Testis (tissue), 3 donors: ENCODE measurements around the gene THPO. TPM values are rescaled to one million over a fixed set of nuclear protein-coding genes. Genes with fewer than 3 reads are reported as not detected.
A peak's percentile ranks its signal among the peaks of the same experiment; 100 is the strongest.
"Not testable (repeated sequence)": the region's sequence is repeated elsewhere in the genome, so short reads cannot be mapped to it uniquely, and the experiment has no call there.

Experiments used
- DNase-seq: peaks from one replicate; pipeline ENCODE4 v3.0.0-alpha.2; 2019
- H3K27ac ChIP-seq, 2 donors: fragments of 200-600 bp; sonication (generic); one replicate each; pipeline ENCODE4 v1.5.1; 2019
- H3K27me3 ChIP-seq: fragments of 200-600 bp; sonication (generic); one replicate; pipeline ENCODE4 v1.5.1; 2019
- H3K36me3 ChIP-seq: fragments of 200-600 bp; sonication (generic); one replicate; pipeline ENCODE4 v1.5.1; 2017; ENCODE audit warnings: low read depth; ENCODE audit errors: missing control alignments
- H3K4me1 ChIP-seq: fragments of 200-600 bp; sonication (generic); one replicate; pipeline ENCODE4 v1.5.1; 2019
- H3K4me3 ChIP-seq, 2 donors: fragments of 200-600 bp; sonication (generic); one replicate each; pipeline ENCODE4 v1.5.1; 2017 to 2019
- H3K9me3 ChIP-seq: fragments of 200-600 bp; sonication (generic); one replicate; pipeline ENCODE4 v1.5.1; 2017
- POLR2A ChIP-seq: fragments of 450-650 bp; IDR thresholded peaks from one replicate; pipeline ENCODE4 v1.6.1; 2017; ENCODE audit warnings: antibody characterized with exemption, mild to moderate bottlenecking, moderate library complexity
- WGBS, 2 donors: methylation state at CpG; one replicate each; pipeline ENCODE4 v1.1.5; 2018; 5-methylcytosine and 5-hydroxymethylcytosine counted together
- intact Hi-C: fragments of 100-400 bp; cut with DNase I; formaldehyde crosslinking; loops from one replicate; pipeline ENCODE4 v1.15.1; 2023; ENCODE audit warnings: low total_unique reads
- polyA plus RNA-seq: library from polyadenylated mRNA; stranded (reverse); fragments of 350-450 nt; fragmentation: Illumina TruSeq; extraction: RNeasy Lipid Tissue Mini Kit (QIAGEN cat#74804); gene quantifications from one replicate; pipeline ENCODE4 v1.2.3, GENCODE V29; 2014; ENCODE audit warnings: low read depth, low replicate concordance; ENCODE audit not compliant: insufficient read depth
- total RNA-seq, 2 donors: library from RNA; depleted of rRNA; stranded (reverse); fragments of >200 nt; gene quantifications; one replicate each; pipeline ENCODE4 v1.2.3, GENCODE V29; 2016
- TF ChIP-seq, protein P1 (sequence below), 3 experiments: fragments of 450-650 bp in 2 of 3; fragments of 200-600 bp in 1 of 3; sonication (generic) in 1 of 3; IDR thresholded peaks; one replicate each; pipeline ENCODE4 v1.5.1; 2016 to 2019; ENCODE audit warnings: antibody characterized with exemption in 3 of 3, mild to moderate bottlenecking in 2 of 3, moderate library complexity in 1 of 3

The THPO gene
- total and polyA plus RNA-seq, 3 donors from 2014 or later, result 0.71 to 7.6 (median 0.93) TPM

GRCh38 chr3:184341925-184342324, 36.1 kb downstream of the THPO start:
- no peak for DNase-seq
- Histone ChIP-seq H3K4me3 (no peak overlapping the region), H3K27me3 (no peaks in the 10 kb centered on the region), H3K4me1 (peaks cover 43% of the 10 kb centered on the region), H3K36me3 (no peaks in the 10 kb centered on the region), H3K9me3 (no peaks in the 10 kb centered on the region), H3K27ac (no peak overlapping the region)
- TF ChIP-seq, protein P1, sequence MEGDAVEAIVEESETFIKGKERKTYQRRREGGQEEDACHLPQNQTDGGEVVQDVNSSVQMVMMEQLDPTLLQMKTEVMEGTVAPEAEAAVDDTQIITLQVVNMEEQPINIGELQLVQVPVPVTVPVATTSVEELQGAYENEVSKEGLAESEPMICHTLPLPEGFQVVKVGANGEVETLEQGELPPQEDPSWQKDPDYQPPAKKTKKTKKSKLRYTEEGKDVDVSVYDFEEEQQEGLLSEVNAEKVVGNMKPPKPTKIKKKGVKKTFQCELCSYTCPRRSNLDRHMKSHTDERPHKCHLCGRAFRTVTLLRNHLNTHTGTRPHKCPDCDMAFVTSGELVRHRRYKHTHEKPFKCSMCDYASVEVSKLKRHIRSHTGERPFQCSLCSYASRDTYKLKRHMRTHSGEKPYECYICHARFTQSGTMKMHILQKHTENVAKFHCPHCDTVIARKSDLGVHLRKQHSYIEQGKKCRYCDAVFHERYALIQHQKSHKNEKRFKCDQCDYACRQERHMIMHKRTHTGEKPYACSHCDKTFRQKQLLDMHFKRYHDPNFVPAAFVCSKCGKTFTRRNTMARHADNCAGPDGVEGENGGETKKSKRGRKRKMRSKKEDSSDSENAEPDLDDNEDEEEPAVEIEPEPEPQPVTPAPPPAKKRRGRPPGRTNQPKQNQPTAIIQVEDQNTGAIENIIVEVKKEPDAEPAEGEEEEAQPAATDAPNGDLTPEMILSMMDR (IDR thresholded peaks at IDR 0.05), result no peak
- TF ChIP-seq POLR2A, result no peak
- WGBS, 2 donors, result 92 to 95% methylated on average over 7 of the region's 7 CpGs
- intact Hi-C loops, result no loop called here

- peaks cover 38% of the 10 kb centered on the region for H3K4me1 ChIP-seq
- 88 to 89% methylated on average over 19 of the region's 19 CpGs for WGBS, 2 donors
- intact Hi-C loops, H3K4me3 ChIP-seq, H3K27ac ChIP-seq, H3K36me3 ChIP-seq, H3K27me3 ChIP-seq, DNase-seq, H3K9me3 ChIP-seq: not testable (repeated sequence)
Measured at GRCh38 chr3:184339451-184340135, 38.4 kb downstream of the THPO start.

GRCh38 chr3:184339001-184339400, 39.0 kb downstream of the THPO start:
- Histone ChIP-seq H3K4me3 (peak overlapping the region; percentile 16 to 47), H3K27ac (peak overlapping the region; percentile 96 to 98), H3K4me1 (peaks cover 38% of the 10 kb centered on the region), H3K9me3 (no peaks in the 10 kb centered on the region), H3K36me3 (no peaks in the 10 kb centered on the region), H3K27me3 (no peaks in the 10 kb centered on the region)
- intact Hi-C loops, result no loop called here
- TF ChIP-seq, protein P1 (IDR thresholded peaks at IDR 0.05), result no peak
- no peak for DNase-seq
- WGBS, 2 donors, result 38 to 50% methylated on average over 8 of the region's 8 CpGs

GRCh38 chr3:184338511-184338945, 39.5 kb downstream of the THPO start:
- no peaks in the 10 kb centered on the region for H3K27me3 ChIP-seq
- intact Hi-C loops, result no loop called here
- TF ChIP-seq, protein P1 (IDR thresholded peaks at IDR 0.05), result peak in 2 of 3 experiments; percentile 16 to 18
- TF ChIP-seq POLR2A, result no peak
- peak overlapping the region; percentile 16 to 47 for H3K4me3 ChIP-seq
- peak; percentile 86 for DNase-seq
- peak overlapping the region; percentile 96 to 98 for H3K27ac ChIP-seq
- no peaks in the 10 kb centered on the region for H3K9me3 ChIP-seq
- H3K4me1 ChIP-seq, result peaks cover 37% of the 10 kb centered on the region
- H3K36me3 ChIP-seq, result no peaks in the 10 kb centered on the region
- 0 to 15% methylated on average over 2 to 36 of the region's 37 CpGs for WGBS, 2 donors

DNA sequence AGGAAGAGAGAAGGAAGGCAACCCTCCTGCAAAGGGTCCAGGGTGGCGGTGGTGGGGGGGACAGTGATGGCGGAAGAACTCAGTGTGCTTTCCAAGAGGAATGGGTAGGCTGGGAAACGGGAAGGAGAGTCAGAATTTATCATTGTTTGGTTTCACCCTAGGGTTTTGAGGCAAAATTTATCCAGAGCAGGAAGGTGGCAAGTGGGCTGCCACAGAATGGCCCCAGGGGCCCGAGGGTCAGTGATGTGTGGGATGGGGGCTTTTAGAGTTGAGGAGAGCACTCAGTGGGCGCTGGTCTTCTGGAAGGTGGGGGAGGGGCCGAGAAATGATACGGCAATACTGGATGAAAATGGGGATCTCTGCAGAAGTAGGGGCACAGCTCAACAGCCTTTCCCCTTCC, 40.0 kb downstream of the THPO start:
- Histone ChIP-seq H3K9me3 (no peaks in the 10 kb centered on the region), H3K36me3 (no peaks in the 10 kb centered on the region), H3K4me1 (peaks cover 32% of the 10 kb centered on the region), H3K27me3 (no peaks in the 10 kb centered on the region), H3K4me3 (peak overlapping the region; percentile 16 to 47), H3K27ac (peak overlapping the region; percentile 96 to 98)
- 35 to 48% methylated on average over 7 of the region's 7 CpGs for WGBS, 2 donors
- intact Hi-C loops, result no loop called here
- TF ChIP-seq, protein P1 (IDR thresholded peaks at IDR 0.05), result no peak
- no peak for TF ChIP-seq POLR2A
- no peak for DNase-seq
